HepG2 (cell line): ENCODE measurements around the gene BBOX1. TPM values are rescaled to one million over a fixed set of nuclear protein-coding genes. Genes with fewer than 3 reads are reported as not detected.

ENCODE experiments used
- ATAC-seq: fragments of 200-7000 bp; cut with Tn5 transposase; 3 replicates; pipeline ENCODE4 v1.9.1; 2020; ENCODE audit warnings: mild to moderate bottlenecking, moderate library complexity
- BruUV-seq: library from RNA; stranded (reverse); fragments of 400-500 nt; replicated peaks from 2 replicates; lab custom pipeline; 2021; lab: Mats Ljungman, UMichigan
- CTCF ChIA-PET: fragments of 300-600 bp; formaldehyde crosslinking; extraction: SDS; loops from one replicate; lab custom pipeline; 2021; ENCODE audit warnings: low total read pairs, inconsistent platforms, low intra/inter-chr PET ratio; lab: Yijun Ruan, JAX
- POLR2A ChIA-PET: fragments of 350-600 bp; sonication (Branson Sonifier 250); formaldehyde crosslinking; loops from one replicate; lab custom pipeline; 2020; ENCODE audit warnings: antibody characterized with exemption, inconsistent platforms; lab: Yijun Ruan, JAX
- DNase-seq: peaks from one replicate; pipeline ENCODE4 v3.0.0-alpha.2; 2015; ENCODE audit warnings: low spot score
- FAIRE-seq: peaks from 3 replicates; lab custom pipeline; 2011; peaks lifted over from hg19 to GRCh38; lab: Jason Lieb, UNC
- H2AFZ ChIP-seq: one replicate; pipeline ENCODE4 v1.6.1; 2011; ENCODE audit warnings: low read length, inconsistent platforms
- H3K27ac ChIP-seq: fragments of 300-600 bp; 3 replicates; pipeline ENCODE4 v1.8.0; 2011; ENCODE audit warnings: mixed run types, mild to moderate bottlenecking, mixed read lengths, low read length, inconsistent platforms; ENCODE audit not compliant: insufficient read depth; ENCODE audit errors: extremely low read length
- H3K27me3 ChIP-seq, 2 experiments: fragments of 200-600 bp in 1 of 2; 2 replicates in 1 of 2; 3 replicates in 1 of 2; pipeline versions ENCODE4 v1.6.0 to v1.8.0; 2011; ENCODE audit warnings: low read length in 2 of 2, mild to moderate bottlenecking in 2 of 2, moderate library complexity in 2 of 2, inconsistent platforms in 1 of 2; ENCODE audit not compliant: insufficient read depth in 2 of 2, control insufficient read depth in 1 of 2
- H3K36me3 ChIP-seq, 2 experiments: fragments of 200-600 bp in 1 of 2; replicated peaks in 1 of 2; 2 replicates in 1 of 2; 3 replicates in 1 of 2; pipeline versions ENCODE4 v1.5.1 to v1.8.0; 2011; ENCODE audit warnings: low read length in 2 of 2, inconsistent platforms in 1 of 2; ENCODE audit not compliant: insufficient read depth in 2 of 2, control insufficient read depth in 1 of 2
- H3K4me1 ChIP-seq: 2 replicates; pipeline ENCODE4 v1.5.1; 2012; ENCODE audit warnings: low read length, inconsistent platforms; ENCODE audit not compliant: insufficient read depth
- H3K4me2 ChIP-seq: 2 replicates; pipeline ENCODE4 v1.6.0; 2011; ENCODE audit warnings: low read depth, low read length, inconsistent platforms
- H3K4me3 ChIP-seq, 3 experiments: fragments of 200-600 bp in 1 of 3; sonication (generic), shearing (Covaris generic) in 1 of 3; replicated peaks in 1 of 3; 2 replicates each; pipeline ENCODE4 v1.5.1; 2011 to 2016; ENCODE audit warnings: low read length in 3 of 3, inconsistent platforms in 2 of 3, low read depth in 2 of 3, mild to moderate bottlenecking in 2 of 3, control low read depth in 1 of 3, mixed read lengths in 1 of 3; ENCODE audit not compliant: insufficient read depth in 1 of 3
- H3K79me2 ChIP-seq: one replicate; pipeline ENCODE4 v1.6.1; 2011; ENCODE audit warnings: low read length, inconsistent platforms; ENCODE audit not compliant: insufficient read depth
- H3K9ac ChIP-seq: 2 replicates; pipeline ENCODE4 v1.6.0; 2011; ENCODE audit warnings: mild to moderate bottlenecking, low read depth, low read length, inconsistent platforms; ENCODE audit not compliant: insufficient read depth
- H3K9me3 ChIP-seq: 2 replicates; pipeline ENCODE4 v1.5.1; 2012; ENCODE audit warnings: mild to moderate bottlenecking, low read length
- H4K20me1 ChIP-seq: 2 replicates; pipeline ENCODE4 v1.6.0; 2011; ENCODE audit warnings: inconsistent platforms, mild to moderate bottlenecking, low read length, moderate library complexity; ENCODE audit not compliant: insufficient read depth
- AHR ChIP-seq: IDR thresholded peaks from 2 replicates; pipeline ENCODE4 v1.6.1; 2018; ENCODE audit warnings: missing genetic modification reagents, missing compliant biosample characterization
- KLF11 ChIP-seq: IDR thresholded peaks from 2 replicates; pipeline ENCODE4 v1.6.1; 2016; ENCODE audit warnings: missing compliant biosample characterization
- MAFF ChIP-seq: IDR thresholded peaks from 2 replicates; pipeline ENCODE4 v1.6.1; 2011; ENCODE audit warnings: low read depth, low read length, improper control_type of control experiment
- NFKB2 ChIP-seq: sonication (generic); formaldehyde crosslinking; IDR thresholded peaks from 2 replicates; pipeline ENCODE4 v1.4.0; 2020; ENCODE audit warnings: missing genetic modification reagents, borderline replicate concordance
- PREB ChIP-seq: sonication (generic); formaldehyde crosslinking; IDR thresholded peaks from 2 replicates; pipeline ENCODE4 v1.4.0; 2020; ENCODE audit warnings: missing genetic modification reagents
- SALL2 ChIP-seq: sonication (generic); formaldehyde crosslinking; IDR thresholded peaks from 2 replicates; pipeline ENCODE4 v1.8.1; 2023; ENCODE audit warnings: mild to moderate bottlenecking, missing genetic modification reagents, inconsistent platforms
- SP1 ChIP-seq, 2 experiments: fragments of 450-650 bp in 1 of 2; sonication (generic) in 1 of 2; formaldehyde crosslinking in 1 of 2; IDR thresholded peaks; 2 replicates each; pipeline versions ENCODE4 v1.4.0 to v1.6.1; 2016 to 2020; ENCODE audit warnings: missing genetic modification reagents in 1 of 2
- TEAD2 ChIP-seq: sonication (generic); formaldehyde crosslinking; IDR thresholded peaks from 2 replicates; pipeline ENCODE4 v1.9.0; 2021; ENCODE audit warnings: missing genetic modification reagents
- ZNF263 ChIP-seq: sonication (generic); formaldehyde crosslinking; IDR thresholded peaks from 2 replicates; pipeline ENCODE4 v1.4.0; 2020; ENCODE audit warnings: missing genetic modification reagents
- ZNF747 ChIP-seq: sonication (generic); formaldehyde crosslinking; IDR thresholded peaks from 2 replicates; pipeline ENCODE4 v1.8.1; 2023; ENCODE audit warnings: missing genetic modification reagents, mild to moderate bottlenecking, borderline replicate concordance
- ZSCAN12 ChIP-seq: sonication (generic); formaldehyde crosslinking; IDR thresholded peaks from 2 replicates; pipeline ENCODE4 v1.9.0; 2021; ENCODE audit warnings: mild to moderate bottlenecking, missing genetic modification reagents
- WGBS: methylation state at CpG from one replicate; pipeline ENCODE4 v1.1.6; 2017; ENCODE audit warnings: low lambda C conversion rate; 5-methylcytosine and 5-hydroxymethylcytosine counted together
- in situ Hi-C: cut with HindIII; loops from 2 replicates; pipeline ENCODE4 v1.10.0; 2017; ENCODE audit warnings: low pct_unique_long_range_greater_than_20kb; ENCODE audit not compliant: extremely low pct_ligation_motif_present
- intact Hi-C: fragments of 100-400 bp; cut with micrococcal nuclease; formaldehyde crosslinking; loops from one replicate; pipeline ENCODE4 v1.10.0; 2022; ENCODE audit not compliant: unreplicated experiment
- polyA plus RNA-seq, 8 experiments: library from polyadenylated mRNA; depleted of rRNA in 3 of 8; stranded (reverse) in 7 of 8; unstranded in 1 of 8; fragments of >200 nt; fragmentation: Illumina TruSeq in 4 of 8; extraction: Trizol in 4 of 8; gene quantifications; 2 replicates each; pipeline versions ENCODE4 v1.2.1 to v1.2.3, GENCODE V29; 2011 to 2016; ENCODE audit warnings: low read depth in 4 of 8, missing spikeins in 1 of 8, mixed read lengths in 1 of 8; ENCODE audit not compliant: insufficient read depth in 1 of 8
- total RNA-seq, 5 experiments: library from RNA; depleted of rRNA; stranded (reverse); fragments of >200 nt; fragmentation: Illumina TruSeq; extraction: Trizol; gene quantifications; 2 replicates each; pipeline ENCODE4 v1.2.3, GENCODE V29; 2016; ENCODE audit warnings: low read depth in 1 of 5

The BBOX1 gene
- total and polyA plus RNA-seq, 2 of the 13 experiments (the other 11 are each of a cell fraction or from before 2014, with no cell fraction given), result not detected

GRCh38 chr11:27171376-27171958, 130.9 kb downstream of the BBOX1 start:
- Histone ChIP-seq H2AFZ (no peak overlapping the region), H3K4me1 (peaks cover 17% of the 10 kb centered on the region), H4K20me1 (no peaks in the 10 kb centered on the region), H3K4me3 (no peak overlapping the region), H3K79me2 (no peaks in the 10 kb centered on the region), H3K9me3 (no peaks in the 10 kb centered on the region), H3K27ac (no peak overlapping the region), H3K9ac (no peak overlapping the region), H3K27me3 (peaks cover 1 to 5% of the 10 kb centered on the region in 2 experiments; a peak in 2 of 5 replicates), H3K4me2 (no peak overlapping the region), H3K36me3 (no peaks in the 10 kb centered on the region)
- DNase-seq, result no peak
- FAIRE-seq, result no peak
- ChIA-PET POLR2A (no interaction called here), CTCF (no interaction called here)
- no TSS peak for BruUV-seq
- TF ChIP-seq KLF11 (CRISPR knock-in tag) (no peak), MAFF (no peak), PREB (CRISPR knock-in tag) (no peak), AHR (CRISPR knock-in tag) (no peak), NFKB2 (CRISPR knock-in tag) (no peak), ZSCAN12 (CRISPR knock-in tag) (no peak), SALL2 (CRISPR knock-in tag) (no peak), SP1 (IDR thresholded peaks at IDR 0.05) (no peak), SP1 (CRISPR knock-in tag; IDR thresholded peaks at IDR 0.05) (no peak), ZNF263 (no peak), ZNF747 (CRISPR knock-in tag) (no peak), TEAD2 (no peak)
- in situ Hi-C loops (loop anchor here (25.0 kb wide), 1 partner anchor 884 kb away; no protein-coding TSS in a partner anchor), intact Hi-C loops (no loop called here)
- 11% methylated on average over 4 of the region's 4 CpGs for WGBS
- no peak for ATAC-seq
